Type B pancreatic cell (in vitro differentiated cells): Measurements from ENCODE around the gene DSG4. TPM values are rescaled to one million over a fixed set of nuclear protein-coding genes. Genes with fewer than 3 reads are reported as not detected.

Source experiments
- DNase-seq: peaks from one replicate; pipeline ENCODE4 v3.0.0; 2021; ENCODE audit warnings: mixed read lengths; ENCODE audit not compliant: unreplicated experiment; ENCODE audit errors: extremely low spot score
- H3K27ac Mint-ChIP-seq: 2 replicates; pipeline ENCODE4 v1.8.0; 2021; ENCODE audit warnings: mild to moderate bottlenecking, mixed read lengths
- H3K27me3 Mint-ChIP-seq: 2 replicates; pipeline ENCODE4 v1.8.0; 2021; ENCODE audit warnings: mixed read lengths
- H3K36me3 Mint-ChIP-seq: 2 replicates; pipeline ENCODE4 v1.8.0; 2021; ENCODE audit warnings: mixed read lengths
- H3K4me1 Mint-ChIP-seq: one replicate; pipeline ENCODE4 v1.8.0; 2021; ENCODE audit warnings: mixed read lengths; ENCODE audit not compliant: unreplicated experiment
- H3K4me3 Mint-ChIP-seq: 2 replicates; pipeline ENCODE4 v1.8.0; 2021; ENCODE audit warnings: mild to moderate bottlenecking, mixed read lengths
- H3K9me3 Mint-ChIP-seq: 2 replicates; pipeline ENCODE4 v1.8.0; 2021; ENCODE audit warnings: mixed read lengths
- CTCF ChIP-seq: fragments of 200-600 bp; sonication (generic); conservative IDR thresholded peaks from 2 replicates; pipeline ENCODE4 v1.5.0; 2021; ENCODE audit warnings: antibody characterized with exemption, mild to moderate bottlenecking
- total RNA-seq: library from RNA; stranded (reverse); gene quantifications from 2 replicates; pipeline ENCODE4 v1.2.1, GENCODE V29; 2021; ENCODE audit warnings: low replicate concordance

Gene DSG4
- total RNA-seq, 1 donor from 2014 or later = 0.07 TPM

GRCh38 chr18:31364190-31364589, 12.4 kb upstream of the DSG4 start:
- DNase-seq = no peak
- Mint-ChIP-seq H3K27ac (no peak overlapping the region), H3K9me3 (no peaks in the 10 kb centered on the region), H3K27me3 (no peaks in the 10 kb centered on the region), H3K36me3 (peaks cover 5% of the 10 kb centered on the region), H3K4me1 (no peaks in the 10 kb centered on the region), H3K4me3 (no peak overlapping the region)
- no peak for TF ChIP-seq CTCF

DNA sequence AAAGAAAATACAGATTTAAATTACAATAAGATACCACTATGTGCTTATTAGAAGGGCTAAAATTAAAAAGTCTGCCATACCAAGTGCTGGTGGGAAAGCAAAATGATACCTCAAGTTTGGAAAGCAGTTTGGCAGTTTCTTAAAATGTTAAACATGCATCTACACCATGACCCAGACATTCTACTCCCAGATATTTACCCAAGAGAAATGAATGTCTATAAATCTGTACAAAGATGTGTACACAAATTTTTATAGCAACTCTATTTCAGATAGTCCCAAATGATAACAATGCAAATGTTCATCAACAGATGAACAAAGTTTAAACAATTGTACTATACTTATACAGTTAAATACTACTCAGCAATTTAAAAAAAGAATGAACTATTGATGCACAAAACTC, 7.1 kb upstream of the DSG4 start:
- TF ChIP-seq CTCF = no peak
- H3K4me1 Mint-ChIP-seq = no peaks in the 10 kb centered on the region
- no peaks in the 10 kb centered on the region for H3K9me3 Mint-ChIP-seq
- no peak overlapping the region for H3K27ac Mint-ChIP-seq
- DNase-seq = no peak
- H3K36me3 Mint-ChIP-seq = no peaks in the 10 kb centered on the region
- H3K27me3 Mint-ChIP-seq = no peaks in the 10 kb centered on the region
- H3K4me3 Mint-ChIP-seq = no peak overlapping the region

- Mint-ChIP-seq H3K9me3 (no peaks in the 10 kb centered on the region), H3K36me3 (no peaks in the 10 kb centered on the region), H3K4me1 (no peaks in the 10 kb centered on the region), H3K27ac (no peak overlapping the region), H3K4me3 (no peak overlapping the region), H3K27me3 (no peaks in the 10 kb centered on the region)
- no peak for TF ChIP-seq CTCF
- no peak for DNase-seq
Observed at GRCh38 chr18:31371989-31372388, 4.6 kb upstream of the DSG4 start.

DNA sequence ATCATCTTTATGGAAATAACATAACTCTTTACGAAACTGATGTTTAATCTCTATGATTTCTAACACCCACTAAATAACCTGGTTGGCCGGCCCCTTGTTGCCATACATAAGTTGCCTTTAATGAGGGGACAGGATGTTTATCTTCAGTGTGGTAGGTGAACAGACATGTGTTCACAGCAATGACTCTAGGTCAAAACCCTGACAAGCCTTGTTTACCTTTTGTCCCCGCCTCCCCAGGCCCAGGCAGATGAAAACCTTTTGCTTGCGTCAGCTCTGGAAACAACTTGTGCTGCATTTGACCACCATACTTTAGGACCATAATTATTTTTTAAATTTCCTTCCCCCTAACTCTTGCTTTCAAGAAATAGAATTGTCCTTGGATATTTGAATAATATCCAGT, 2.9 kb upstream of the DSG4 start:
- no peak for TF ChIP-seq CTCF
- no peaks in the 10 kb centered on the region for H3K9me3 Mint-ChIP-seq
- H3K4me3 Mint-ChIP-seq = no peak overlapping the region
- H3K4me1 Mint-ChIP-seq = no peaks in the 10 kb centered on the region
- no peak for DNase-seq
- H3K36me3 Mint-ChIP-seq = no peaks in the 10 kb centered on the region
- H3K27me3 Mint-ChIP-seq = no peaks in the 10 kb centered on the region
- no peak overlapping the region for H3K27ac Mint-ChIP-seq

DNA sequence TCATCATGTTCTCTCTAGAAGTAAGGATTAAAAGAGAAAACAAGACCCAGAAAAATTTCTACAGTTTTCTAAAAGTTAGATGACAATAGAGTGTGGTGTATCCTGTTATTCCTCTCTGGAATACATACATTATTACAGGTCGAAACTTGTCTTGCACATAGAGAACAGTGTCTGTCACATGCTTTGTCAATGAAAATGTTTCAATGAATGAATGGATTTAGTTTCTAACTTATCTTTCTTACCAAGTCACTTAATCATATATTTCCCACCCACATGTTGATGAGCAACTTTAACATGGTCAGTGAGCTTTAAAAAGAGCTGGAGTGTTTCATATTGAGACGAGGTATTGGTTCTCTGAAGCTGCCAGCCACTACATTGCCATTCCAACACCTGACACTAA, 4.3 kb downstream of the DSG4 start:
- Mint-ChIP-seq H3K4me3 (no peak overlapping the region), H3K4me1 (no peaks in the 10 kb centered on the region), H3K27me3 (no peaks in the 10 kb centered on the region), H3K27ac (no peak overlapping the region), H3K9me3 (no peaks in the 10 kb centered on the region), H3K36me3 (no peaks in the 10 kb centered on the region)
- no peak for TF ChIP-seq CTCF
- no peak for DNase-seq

- no peaks in the 10 kb centered on the region for H3K4me1 Mint-ChIP-seq
- TF ChIP-seq CTCF = no peak
- H3K36me3 Mint-ChIP-seq = no peaks in the 10 kb centered on the region
- H3K27ac Mint-ChIP-seq = no peak overlapping the region
- no peak for DNase-seq
- no peaks in the 10 kb centered on the region for H3K9me3 Mint-ChIP-seq
- no peaks in the 10 kb centered on the region for H3K27me3 Mint-ChIP-seq
- H3K4me3 Mint-ChIP-seq = no peak overlapping the region
Observed at GRCh38 chr18:31382107-31382506, 5.5 kb downstream of the DSG4 start.
